HG03457 (cell line): ENCODE measurements around the gene GDF2.

Source experiments
- ATAC-seq: cut with Tn5 transposase; IDR thresholded peaks from one replicate; pipeline ENCODE4 v1.9.1; 2021; ENCODE audit warnings: moderate number of reproducible peaks; ENCODE audit not compliant: unreplicated experiment

The GDF2 gene

GRCh38 chr10:47350671-47351640 lies 28.7 kb downstream of the GDF2 start:
- ATAC-seq = no peak

GRCh38 chr10:47351899-47352815 lies 29.9 kb downstream of the GDF2 start:
- no peak for ATAC-seq

- no peak for ATAC-seq
Observed at GRCh38 chr10:47353351-47353750, 31.1 kb downstream of the GDF2 start.

- ATAC-seq = no peak
Observed at GRCh38 chr10:47354165-47354564, 31.9 kb downstream of the GDF2 start.

GRCh38 chr10:47354900-47355299 lies 32.6 kb downstream of the GDF2 start:
- no peak for ATAC-seq

- ATAC-seq = no peak
Observed at GRCh38 chr10:47356708-47357107, 34.5 kb downstream of the GDF2 start.

GRCh38 chr10:47357131-47357582 lies 34.9 kb downstream of the GDF2 start:
- no peak for ATAC-seq

- ATAC-seq = no peak
Observed at GRCh38 chr10:47357911-47358310, 35.7 kb downstream of the GDF2 start.

GRCh38 chr10:47358457-47358856 lies 36.2 kb downstream of the GDF2 start:
- no peak for ATAC-seq

- no peak for ATAC-seq
Observed at GRCh38 chr10:47359101-47359500, 36.8 kb downstream of the GDF2 start.

- no peak for ATAC-seq
Observed at GRCh38 chr10:47359626-47360418, 37.6 kb downstream of the GDF2 start.

GRCh38 chr10:47360419-47361040 lies 38.3 kb downstream of the GDF2 start:
- ATAC-seq = no peak

GRCh38 chr10:47361293-47361692 lies 39.0 kb downstream of the GDF2 start:
- ATAC-seq = no peak

GRCh38 chr10:47362199-47362598 lies 39.9 kb downstream of the GDF2 start:
- ATAC-seq = no peak

- ATAC-seq = no peak
Observed at GRCh38 chr10:47363781-47364180, 41.5 kb downstream of the GDF2 start.

- ATAC-seq = no peak
Observed at GRCh38 chr10:47364366-47364765, 42.1 kb downstream of the GDF2 start.

- ATAC-seq = no peak
Observed at GRCh38 chr10:47364911-47365310, 42.7 kb downstream of the GDF2 start.

- ATAC-seq = no peak
Observed at GRCh38 chr10:47365431-47366180, 43.4 kb downstream of the GDF2 start.

- ATAC-seq = no peak
Observed at GRCh38 chr10:47366181-47366631, 44.0 kb downstream of the GDF2 start.
